Measurements from ENCODE around the gene IGSF11. TPM values are rescaled to one million over a fixed set of nuclear protein-coding genes. Genes with fewer than 3 reads are reported as not detected.

IGSF11 gene
- total RNA-seq, 8 experiments from 2014 or later: 0.20 to 4.1 (median 1.8) TPM

- WGBS, 10 experiments: 0 to 100% (median 91%) methylated on average over 1 to 2 of the region's 2 CpGs; no CpG with 5 or more reads in 4 of the 10 experiments
- H3K27ac ChIP-seq: no peak overlapping the region
- H3K4me1 ChIP-seq (replicated peaks in 1 of 2): no peaks in the 10 kb centered on the region
- no peak overlapping the region for H3K4me3 ChIP-seq
- ATAC-seq (replicated peaks in 6 of 8): peak in 5 of 8 experiments; percentile 17 to 100 (median 38)
- in situ Hi-C loops (cut with MboI; ENCODE audit: low pct_unique_long_range_greater_than_20kb in 2 of 9, low sequenced_read_pairs in 9 of 9, unreplicated experiment in 9 of 9): no loop called here
These were observed 73.7 kb downstream of the IGSF11 start for GRCh38 chr3:118960876-118961450.

GRCh38 chr3:118955914-118956556 lies 78.6 kb downstream of the IGSF11 start:
- Histone ChIP-seq H3K4me1 (replicated peaks in 1 of 2) (no peaks in the 10 kb centered on the region), H3K27ac (no peak overlapping the region), H3K4me3 (no peak overlapping the region)
- in situ Hi-C loops (cut with MboI; ENCODE audit: low pct_unique_long_range_greater_than_20kb in 2 of 9, low sequenced_read_pairs in 9 of 9, unreplicated experiment in 9 of 9): no loop called here
- 11 to 100% (median 80%) methylated on average over 1 of the region's 1 CpG; no CpG with 5 or more reads in 1 of the 10 experiments for WGBS, 10 experiments
- ATAC-seq (replicated peaks in 6 of 8): no peak

DNA sequence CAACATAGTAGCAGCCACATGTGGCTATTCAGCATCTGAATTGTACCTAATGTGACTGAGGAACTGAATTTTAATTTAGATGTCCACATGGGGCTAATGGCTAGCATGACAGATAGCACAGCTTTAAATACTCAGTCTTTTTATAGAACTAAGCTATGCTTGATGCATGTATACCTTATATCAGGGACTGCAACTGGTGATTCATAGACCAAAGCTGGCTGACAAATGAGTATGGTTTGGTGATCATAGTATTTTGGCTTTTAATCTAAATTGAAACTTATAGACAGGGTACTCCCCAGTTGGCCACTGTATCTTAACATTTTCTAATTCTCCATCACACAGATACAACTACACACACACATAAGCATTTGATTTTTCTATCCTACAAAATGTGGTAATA lies 83.6 kb downstream of the IGSF11 start:
- no peak overlapping the region for H3K4me3 ChIP-seq
- in situ Hi-C loops (cut with MboI; ENCODE audit: low pct_unique_long_range_greater_than_20kb in 2 of 9, low sequenced_read_pairs in 9 of 9, unreplicated experiment in 9 of 9): no loop called here
- ATAC-seq (replicated peaks in 6 of 8): no peak
- no peaks in the 10 kb centered on the region for H3K4me1 ChIP-seq (replicated peaks in 1 of 2)
- H3K27ac ChIP-seq: no peak overlapping the region

DNA sequence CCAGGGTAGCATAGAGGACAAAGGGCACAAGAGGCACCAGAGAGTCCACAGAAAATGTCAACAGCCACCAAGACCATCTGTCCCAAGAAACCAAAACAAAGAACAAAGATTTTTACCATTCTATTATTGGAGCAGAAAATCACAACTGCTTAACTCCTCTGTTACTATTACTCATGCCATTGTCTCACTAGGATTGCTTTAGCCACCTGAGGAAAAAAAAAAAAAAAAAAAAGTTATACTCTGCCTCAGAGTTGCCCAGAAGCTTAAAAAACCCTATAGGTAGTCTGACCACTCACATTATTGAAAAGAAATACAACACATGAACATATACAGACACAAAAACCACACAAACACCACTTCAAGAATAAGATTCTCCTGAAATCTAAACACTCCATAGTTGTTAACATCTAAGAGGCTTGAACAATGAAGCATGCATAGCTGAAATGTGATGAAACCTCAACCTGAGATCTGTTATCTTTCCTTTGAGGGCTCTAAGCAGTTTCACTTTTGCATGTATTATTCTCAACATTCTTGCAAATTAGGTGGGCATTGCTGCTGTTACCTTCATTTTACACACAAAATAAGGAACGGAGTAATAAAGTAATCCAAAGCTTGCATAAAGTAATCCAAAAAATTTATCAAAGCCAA lies 85.4 kb downstream of the IGSF11 start:
- H3K4me1 ChIP-seq (replicated peaks in 1 of 2): no peaks in the 10 kb centered on the region
- H3K4me3 ChIP-seq: no peak overlapping the region
- H3K27ac ChIP-seq: no peak overlapping the region
- WGBS, 10 experiments: 11 to 100% (median 86%) methylated on average over 1 of the region's 1 CpG; no CpG with 5 or more reads in 2 of the 10 experiments
- in situ Hi-C loops (cut with MboI; ENCODE audit: low pct_unique_long_range_greater_than_20kb in 2 of 9, low sequenced_read_pairs in 9 of 9, unreplicated experiment in 9 of 9): no loop called here
- no peak for ATAC-seq (replicated peaks in 6 of 8)

DNA sequence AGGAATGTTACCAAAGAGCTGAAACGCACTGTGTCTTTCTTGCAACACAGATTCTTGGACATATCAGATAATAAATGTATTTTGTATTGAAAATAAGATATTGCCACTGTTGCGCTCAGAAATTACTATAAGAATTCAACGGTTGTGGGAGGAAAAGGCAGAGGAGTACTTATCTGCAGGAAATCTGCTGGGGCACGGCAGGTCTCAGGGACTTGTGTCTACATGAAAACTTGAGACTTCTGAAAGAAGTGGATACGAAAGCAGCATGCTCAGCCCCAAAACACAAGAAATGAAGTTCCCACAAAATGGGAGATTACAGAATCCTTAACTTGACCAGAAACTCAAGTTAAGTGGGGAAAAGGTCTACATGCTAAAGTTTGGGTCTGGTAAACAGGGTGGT lies 86.5 kb downstream of the IGSF11 start:
- in situ Hi-C loops (cut with MboI; ENCODE audit: low pct_unique_long_range_greater_than_20kb in 2 of 9, low sequenced_read_pairs in 9 of 9, unreplicated experiment in 9 of 9): no loop called here
- H3K4me1 ChIP-seq (replicated peaks in 1 of 2): no peaks in the 10 kb centered on the region
- no peak for ATAC-seq (replicated peaks in 6 of 8)
- no peak overlapping the region for H3K4me3 ChIP-seq
- H3K27ac ChIP-seq: no peak overlapping the region
- WGBS, 10 experiments: 25 to 100% (median 85%) methylated on average over 1 to 5 of the region's 5 CpGs

DNA sequence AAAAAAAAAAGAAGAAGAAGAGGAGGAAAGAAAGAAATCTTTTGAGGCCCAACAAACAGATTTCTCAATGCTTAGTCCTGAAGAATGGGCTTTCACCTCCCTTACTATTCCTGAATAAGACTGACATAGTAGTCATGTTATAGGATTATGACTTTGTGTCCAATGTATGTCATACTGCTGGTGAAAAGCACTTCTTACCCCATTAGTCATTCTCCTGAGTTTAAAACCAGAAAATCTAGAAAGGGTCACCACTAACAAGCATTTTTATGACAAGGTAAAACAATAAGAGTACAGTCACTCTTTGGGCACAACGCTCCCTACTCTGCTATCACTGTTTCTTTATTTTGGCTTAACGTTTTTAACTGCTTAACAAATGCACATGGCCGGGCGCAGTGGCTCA lies 88.2 kb downstream of the IGSF11 start:
- H3K4me1 ChIP-seq (replicated peaks in 1 of 2): no peaks in the 10 kb centered on the region
- H3K27ac ChIP-seq: no peak overlapping the region
- 0 to 100% (median 80%) methylated on average over 1 to 4 of the region's 4 CpGs; no CpG with 5 or more reads in 1 of the 10 experiments for WGBS, 10 experiments
- in situ Hi-C loops (cut with MboI; ENCODE audit: low pct_unique_long_range_greater_than_20kb in 2 of 9, low sequenced_read_pairs in 9 of 9, unreplicated experiment in 9 of 9): no loop called here
- H3K4me3 ChIP-seq: no peak overlapping the region
- ATAC-seq (replicated peaks in 6 of 8): no peak

DNA sequence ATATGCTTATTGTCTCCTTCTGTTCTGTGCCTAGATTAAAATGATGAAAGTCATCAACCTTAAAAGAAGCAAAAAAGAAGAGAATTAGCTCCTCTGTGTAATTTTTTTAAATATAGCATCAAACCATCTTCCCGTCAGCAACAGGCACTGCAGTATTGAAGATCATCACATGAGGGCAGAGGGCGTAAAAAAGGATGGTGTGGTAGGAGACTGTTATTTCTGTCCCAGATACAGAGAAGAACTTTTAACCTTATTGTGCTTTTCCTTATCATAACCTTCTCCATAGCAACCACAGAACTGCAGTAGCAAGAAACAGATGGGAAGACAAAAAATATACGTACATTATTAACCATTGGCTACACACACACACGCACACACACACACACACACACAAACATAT lies 88.8 kb downstream of the IGSF11 start:
- no peaks in the 10 kb centered on the region for H3K4me1 ChIP-seq (replicated peaks in 1 of 2)
- no peak overlapping the region for H3K4me3 ChIP-seq
- no peak overlapping the region for H3K27ac ChIP-seq
- 14 to 100% (median 74%) methylated on average over 2 to 4 of the region's 4 CpGs; no CpG with 5 or more reads in 1 of the 10 experiments for WGBS, 10 experiments
- in situ Hi-C loops (cut with MboI; ENCODE audit: low pct_unique_long_range_greater_than_20kb in 2 of 9, low sequenced_read_pairs in 9 of 9, unreplicated experiment in 9 of 9): no loop called here
- ATAC-seq (replicated peaks in 6 of 8): no peak

- H3K4me1 ChIP-seq (replicated peaks in 1 of 2): no peaks in the 10 kb centered on the region
- H3K27ac ChIP-seq: no peak overlapping the region
- ATAC-seq (replicated peaks in 6 of 8): no peak
- no peak overlapping the region for H3K4me3 ChIP-seq
- in situ Hi-C loops (cut with MboI; ENCODE audit: low pct_unique_long_range_greater_than_20kb in 2 of 9, low sequenced_read_pairs in 9 of 9, unreplicated experiment in 9 of 9): no loop called here
These were observed 91.0 kb downstream of the IGSF11 start for GRCh38 chr3:118943597-118943996.

GRCh38 chr3:118942671-118943070 lies 92.0 kb downstream of the IGSF11 start:
- Histone ChIP-seq H3K4me3 (no peak overlapping the region), H3K4me1 (replicated peaks in 1 of 2) (no peaks in the 10 kb centered on the region), H3K27ac (no peak overlapping the region)
- 0 to 100% (median 14%) methylated on average over 1 of the region's 1 CpG; no CpG with 5 or more reads in 7 of the 10 experiments for WGBS, 10 experiments
- in situ Hi-C loops (cut with MboI; ENCODE audit: low pct_unique_long_range_greater_than_20kb in 2 of 9, low sequenced_read_pairs in 9 of 9, unreplicated experiment in 9 of 9): no loop called here
- ATAC-seq (replicated peaks in 6 of 8): peak in 2 of 8 experiments; percentile 27 to 29

DNA sequence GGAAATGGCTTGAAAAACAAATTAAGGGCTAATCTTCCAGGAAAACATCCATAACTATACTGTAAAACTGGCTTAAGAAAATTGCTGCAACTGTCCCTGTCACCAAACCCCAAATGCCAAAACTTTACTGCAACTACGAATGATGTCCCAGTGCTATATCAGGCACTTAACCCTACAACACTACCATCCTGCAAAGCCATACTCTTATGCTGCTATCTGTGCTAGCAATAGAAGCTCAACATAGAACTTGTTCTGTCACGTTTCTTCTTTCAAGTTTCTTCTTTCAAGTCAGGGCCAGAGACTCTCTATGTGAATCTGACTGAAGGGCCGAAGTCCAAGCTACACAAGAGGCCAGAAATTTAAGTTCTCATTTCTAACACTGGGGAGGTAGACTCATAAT lies 92.5 kb downstream of the IGSF11 start:
- 48 to 94% (median 83%) methylated on average over 1 to 3 of the region's 3 CpGs; no CpG with 5 or more reads in 3 of the 10 experiments for WGBS, 10 experiments
- Histone ChIP-seq H3K4me1 (replicated peaks in 1 of 2) (no peaks in the 10 kb centered on the region), H3K4me3 (no peak overlapping the region), H3K27ac (no peak overlapping the region)
- in situ Hi-C loops (cut with MboI; ENCODE audit: low pct_unique_long_range_greater_than_20kb in 2 of 9, low sequenced_read_pairs in 9 of 9, unreplicated experiment in 9 of 9): no loop called here
- ATAC-seq (replicated peaks in 6 of 8): no peak

- in situ Hi-C loops (cut with MboI; ENCODE audit: low pct_unique_long_range_greater_than_20kb in 2 of 9, low sequenced_read_pairs in 9 of 9, unreplicated experiment in 9 of 9): no loop called here
- ATAC-seq (replicated peaks in 6 of 8): no peak
- 9 to 100% (median 75%) methylated on average over 1 to 3 of the region's 3 CpGs for WGBS, 10 experiments
These were observed 93.4 kb downstream of the IGSF11 start for GRCh38 chr3:118941236-118941635.

DNA sequence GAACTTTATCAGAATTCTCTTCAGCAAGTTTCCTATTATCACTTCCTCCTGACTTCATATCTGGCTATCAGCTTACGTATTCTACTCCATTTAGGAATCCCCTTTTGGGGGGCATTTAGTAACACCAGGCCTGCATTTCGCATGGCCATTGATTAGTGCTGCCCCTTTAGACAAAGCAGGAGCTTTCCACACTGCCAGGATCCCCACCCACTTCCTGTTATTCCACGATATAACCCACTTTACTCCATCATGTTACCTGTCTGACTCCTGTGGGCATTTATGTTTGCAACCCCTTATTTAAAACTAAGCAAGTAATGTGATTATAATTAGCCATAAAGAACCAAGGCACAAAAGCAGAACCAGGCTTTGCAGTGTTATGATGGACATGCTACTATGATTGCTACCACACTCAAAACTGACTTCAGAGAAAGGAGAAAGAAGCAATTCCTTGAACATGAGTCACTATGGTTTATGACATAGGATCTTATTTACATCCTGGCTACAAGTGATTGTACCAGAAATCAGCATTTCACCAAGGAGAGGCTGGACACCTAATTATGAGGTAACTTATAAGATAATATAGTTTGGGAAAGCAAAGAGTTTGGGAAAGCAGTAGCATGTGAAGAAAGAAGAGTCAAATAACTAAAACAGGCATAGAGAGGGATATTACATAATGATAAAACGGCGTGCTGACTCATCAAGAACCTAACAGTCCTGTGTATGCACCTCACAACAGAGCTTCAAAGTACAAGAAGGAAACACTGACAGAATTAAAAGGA lies 96.3 kb downstream of the IGSF11 start:
- H3K4me3 ChIP-seq: no peak overlapping the region
- H3K27ac ChIP-seq: no peak overlapping the region
- H3K4me1 ChIP-seq (replicated peaks in 1 of 2): no peaks in the 10 kb centered on the region
- WGBS, 10 experiments: 30 to 100% (median 86%) methylated on average over 2 to 5 of the region's 5 CpGs
- peak in 2 of 8 experiments; percentile 89 to 93 for ATAC-seq (replicated peaks in 6 of 8)
- in situ Hi-C loops (cut with MboI; ENCODE audit: low pct_unique_long_range_greater_than_20kb in 2 of 9, low sequenced_read_pairs in 9 of 9, unreplicated experiment in 9 of 9): no loop called here

More at GRCh38 chr3:118941236-118941635, 93.4 kb downstream of the IGSF11 start:
- H3K4me1 ChIP-seq (replicated peaks in 1 of 2): no peaks in the 10 kb centered on the region
- no peak overlapping the region for H3K4me3 ChIP-seq
- H3K27ac ChIP-seq: no peak overlapping the region

GRCh38 chr3:118936811-118937210 lies 97.8 kb downstream of the IGSF11 start:
- peak in 1 of 8 experiments; percentile 47 for ATAC-seq (replicated peaks in 6 of 8)
- in situ Hi-C loops (cut with MboI; ENCODE audit: low pct_unique_long_range_greater_than_20kb in 2 of 9, low sequenced_read_pairs in 9 of 9, unreplicated experiment in 9 of 9): no loop called here
- WGBS, 10 experiments: 0 to 89% (median 60%) methylated on average over 1 of the region's 1 CpG; no CpG with 5 or more reads in 5 of the 10 experiments

More at GRCh38 chr3:118936811-118937210, 97.8 kb downstream of the IGSF11 start:
- Histone ChIP-seq H3K4me3 (no peak overlapping the region), H3K27ac (no peak overlapping the region), H3K4me1 (replicated peaks in 1 of 2) (no peaks in the 10 kb centered on the region)

Data from motor neuron (in vitro differentiated cells).